CD4-positive, alpha-beta T cell treated with Interleukin-12 subunit alpha and Interleukin-12 subunit beta, for 1 hour (primary cell): ENCODE data around the gene SPRR1B.
"Not testable (repeated sequence)": the region's sequence is repeated elsewhere in the genome, so short reads cannot be mapped to it uniquely, and the experiment has no call there.

Experiments
- DNase-seq: peaks from one replicate; pipeline ENCODE4 v3.0.0-alpha.2; 2020

SPRR1B gene

GRCh38 chr1:153040950-153041631 is 10.1 kb downstream of the SPRR1B start, which contains the start of gene SPRR2D:
TSS of gene SPRR2D (minus strand) at chr1:153041120. CDS start at chr1:153040346, 774 bp downstream.
- no peak for DNase-seq

GRCh38 chr1:153049211-153049610 is 18.2 kb downstream of the SPRR1B start:
- DNase-seq = no peak

GRCh38 chr1:153056111-153056510 is 25.1 kb downstream of the SPRR1B start:
- not testable (repeated sequence) for DNase-seq

DNA sequence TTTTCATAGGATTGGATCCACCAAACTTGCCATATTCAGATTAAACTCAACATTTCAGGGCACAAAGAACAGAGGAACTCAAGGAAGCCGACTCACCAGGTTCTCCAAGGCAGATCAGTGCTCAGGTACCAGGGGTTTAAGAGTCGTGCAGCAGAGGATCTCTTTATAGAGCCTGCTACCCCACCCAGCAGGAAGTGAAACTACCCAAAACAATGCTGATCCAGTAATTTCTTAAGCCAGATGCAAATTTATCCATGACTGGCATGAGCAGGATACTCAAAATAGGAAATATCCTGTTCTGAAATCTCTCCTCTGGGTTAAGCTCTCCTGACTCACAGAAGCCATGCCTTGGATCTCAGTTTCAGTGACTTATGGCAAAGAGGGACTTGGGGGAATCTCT is 26.4 kb downstream of the SPRR1B start, which contains the start of gene SPRR2A:
Gene SPRR2A (minus strand): TSS at position 138 of the 400 bp plus-strand sequence. CDS start 777 bp downstream, outside the sequence.
- DNase-seq = no peak

DNA sequence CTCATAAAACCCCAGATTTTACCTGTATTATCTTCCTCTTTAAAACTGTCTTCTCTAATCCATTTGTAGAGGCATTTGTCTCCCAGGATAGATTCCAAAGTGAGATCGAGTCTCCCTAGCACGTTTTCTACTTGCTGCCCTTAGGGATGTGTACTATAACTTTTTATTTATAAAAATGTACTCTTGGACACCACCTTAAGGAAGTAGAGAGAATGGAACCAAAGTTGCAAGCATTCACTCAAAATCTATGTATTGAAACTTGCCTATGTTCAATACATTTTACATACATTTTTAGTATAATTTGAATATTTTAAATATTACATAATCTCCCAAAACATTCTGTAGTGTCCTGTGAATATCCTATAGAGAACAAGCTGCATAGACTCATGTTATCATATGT is 27.2 kb downstream of the SPRR1B start:
- DNase-seq = no peak

DNA sequence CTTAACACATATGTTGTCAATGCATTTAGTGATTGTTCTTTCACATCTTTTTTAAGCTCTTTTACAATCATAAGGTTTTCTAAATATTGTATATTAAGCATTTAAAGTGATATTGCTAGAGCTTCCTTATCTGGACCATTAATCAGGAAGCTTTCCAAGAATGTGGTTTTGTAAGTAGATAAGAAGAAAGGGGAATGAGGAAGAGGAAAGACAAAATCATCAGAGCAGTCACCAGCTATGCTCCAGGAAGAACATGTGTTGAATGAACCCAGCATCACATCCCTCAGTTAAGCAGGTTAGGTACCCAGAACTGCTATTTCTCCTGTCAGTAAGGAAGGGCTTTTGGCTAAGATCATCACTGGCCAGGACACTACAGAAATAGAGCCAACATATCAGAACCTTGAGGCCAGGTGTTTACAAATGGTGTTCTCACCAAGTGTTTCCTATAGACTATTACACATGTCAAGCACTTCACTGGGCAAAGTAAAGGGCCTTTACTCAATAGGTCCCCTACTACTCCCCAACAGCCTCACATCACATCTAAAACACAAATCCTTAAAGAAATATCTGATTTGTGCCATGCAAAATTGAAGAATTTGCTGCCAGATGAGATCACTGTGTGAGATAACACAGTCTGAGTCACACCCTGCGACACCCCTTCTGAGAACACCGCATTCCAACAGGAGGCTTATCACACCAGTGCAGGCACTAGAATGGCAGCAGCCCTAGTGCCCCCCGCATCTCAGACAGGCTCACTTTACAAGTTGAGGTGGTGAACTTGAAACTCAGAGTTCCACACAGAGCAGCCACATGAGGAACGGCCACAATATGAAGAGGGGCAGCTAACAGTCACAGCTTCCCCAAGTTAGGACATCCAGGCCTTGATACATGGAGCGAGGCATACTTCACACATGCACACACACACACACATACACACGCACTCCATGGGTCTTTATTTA is 28.1 kb downstream of the SPRR1B start:
- DNase-seq = no peak

DNA sequence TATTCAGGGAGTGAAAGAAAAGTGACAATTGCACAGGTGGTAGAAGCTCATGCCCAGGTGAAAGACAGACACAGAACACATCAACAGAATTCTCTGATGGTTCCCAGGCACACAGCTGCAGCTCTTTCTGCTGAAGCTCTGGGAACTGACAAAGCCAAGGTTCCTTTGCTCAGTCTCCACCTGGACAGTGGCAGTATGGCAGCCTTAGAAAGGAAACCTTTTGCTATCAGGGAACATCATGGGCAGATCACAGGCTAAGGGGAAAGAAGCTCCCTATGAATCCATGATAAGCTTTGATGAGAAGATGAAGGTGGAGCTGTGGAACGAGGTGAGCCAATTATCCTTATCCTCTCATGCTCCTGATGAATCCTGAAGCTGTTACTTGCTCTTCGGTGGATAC is 39.2 kb downstream of the SPRR1B start:
- DNase-seq = no peak

DNA sequence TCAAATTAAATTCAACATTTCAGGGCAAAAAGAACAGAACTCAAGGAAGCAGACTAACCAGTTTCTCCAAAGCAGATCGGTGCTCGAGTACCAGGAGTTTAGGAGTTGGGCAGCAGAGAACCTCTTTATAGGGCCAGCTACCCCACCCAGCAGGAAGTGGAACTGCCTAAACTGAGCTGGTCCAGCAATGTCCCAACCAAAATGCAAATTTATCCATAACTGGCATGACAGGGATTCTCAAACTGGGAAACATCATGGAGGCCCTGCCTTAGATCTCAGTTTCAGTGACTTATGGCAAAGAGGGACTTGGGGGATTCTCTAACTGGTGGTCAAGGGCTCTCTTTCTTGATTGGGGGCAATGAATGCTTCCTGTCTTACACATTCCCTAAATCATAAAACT is 40.5 kb downstream of the SPRR1B start, which contains the start of gene SPRR2B:
Gene SPRR2B (minus strand): TSS at position 101 of the 400 bp plus-strand sequence. CDS start 772 bp downstream, outside the sequence.
- no peak for DNase-seq

- no peak for DNase-seq
Observed at GRCh38 chr1:153072806-153073726, 42.1 kb downstream of the SPRR1B start.

DNA sequence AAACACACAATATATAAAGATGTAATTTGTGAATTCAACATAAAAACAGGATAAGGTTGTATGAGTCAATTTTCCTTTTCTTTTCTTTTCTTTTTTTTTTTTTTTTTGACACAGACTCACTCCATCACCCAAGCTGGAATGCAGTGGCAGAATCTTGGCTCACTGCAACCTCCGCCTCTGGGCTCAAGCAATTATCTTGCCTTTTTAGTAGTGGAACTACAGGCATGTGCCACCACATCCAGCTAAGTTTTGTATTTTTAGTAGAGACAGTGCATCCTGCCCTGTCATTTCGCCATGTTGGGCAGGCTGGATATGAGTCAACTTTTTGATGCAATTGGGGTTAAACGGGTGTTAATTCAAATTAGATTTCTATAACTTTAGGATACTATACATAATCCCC is 50.7 kb downstream of the SPRR1B start:
- DNase-seq = no peak
